Fibroblast of lung (primary cell): Measurements from ENCODE around the gene SLC25A41. TPM values are rescaled to one million over a fixed set of nuclear protein-coding genes. Genes with fewer than 3 reads are reported as not detected.

Experiments
- DNase-seq, 2 donors: peaks; one replicate each; pipeline versions ENCODE4 v3.0.0 to v3.0.0-alpha.2; 2010; ENCODE audit warnings: low read depth in 2 of 2
- H2AFZ ChIP-seq: 2 replicates; pipeline ENCODE4 v1.5.1; 2012; ENCODE audit warnings: low read length, control low read depth, inconsistent platforms
- H3K27ac ChIP-seq: 2 replicates; pipeline ENCODE4 v1.5.1; 2011; ENCODE audit warnings: low read length, control low read depth; ENCODE audit not compliant: insufficient read depth
- H3K27me3 ChIP-seq: 2 replicates; pipeline ENCODE4 v1.5.1; 2011; ENCODE audit warnings: mild to moderate bottlenecking, low read length; ENCODE audit not compliant: control insufficient read depth, insufficient read depth
- H3K36me3 ChIP-seq: 2 replicates; pipeline ENCODE4 v1.5.1; 2011; ENCODE audit warnings: low read length; ENCODE audit not compliant: control insufficient read depth, insufficient read depth
- H3K4me1 ChIP-seq: 2 replicates; pipeline ENCODE4 v1.5.1; 2011; ENCODE audit warnings: low read length; ENCODE audit not compliant: control insufficient read depth, insufficient read depth; ENCODE audit errors: extremely low read depth
- H3K4me2 ChIP-seq: 2 replicates; pipeline ENCODE4 v1.5.1; 2011; ENCODE audit warnings: low read length, control low read depth; ENCODE audit not compliant: insufficient read depth; ENCODE audit errors: extremely low read depth
- H3K4me3 ChIP-seq, 4 experiments: fragments of 200-600 bp in 1 of 4; sonication (generic) in 1 of 4; replicated peaks in 1 of 4; 2 replicates each; pipeline ENCODE4 v1.5.1; 2011 to 2016; ENCODE audit warnings: low read length in 4 of 4, low read depth in 3 of 4, mild to moderate bottlenecking in 3 of 4, control low read depth in 2 of 4, inconsistent platforms in 1 of 4, mixed read lengths in 1 of 4; ENCODE audit not compliant: insufficient read depth in 1 of 4; ENCODE audit errors: control extremely low read depth in 1 of 4
- H3K79me2 ChIP-seq: 2 replicates; pipeline ENCODE4 v1.5.1; 2012; ENCODE audit warnings: mild to moderate bottlenecking, low read length, inconsistent platforms; ENCODE audit not compliant: control insufficient read depth, insufficient read depth
- H3K9ac ChIP-seq: 2 replicates; pipeline ENCODE4 v1.5.1; 2011; ENCODE audit warnings: mild to moderate bottlenecking, low read length, control low read depth; ENCODE audit not compliant: insufficient read depth
- H3K9me3 ChIP-seq: 2 replicates; pipeline ENCODE4 v1.5.1; 2012; ENCODE audit warnings: low read depth, low read length; ENCODE audit not compliant: control insufficient read depth, insufficient read depth
- H4K20me1 ChIP-seq: 2 replicates; pipeline ENCODE4 v1.5.1; 2011; ENCODE audit warnings: low read length; ENCODE audit not compliant: control insufficient read depth, insufficient read depth; ENCODE audit errors: extremely low read depth
- CTCF ChIP-seq, 2 donors: IDR thresholded peaks in 1 of 2; conservative IDR thresholded peaks in 1 of 2; 1 replicate in 1 of 2; 2 replicates in 1 of 2; pipeline ENCODE4 v1.5.1; 2011 to 2012; ENCODE audit warnings: low read length in 2 of 2, control low read depth in 1 of 2, inconsistent platforms in 1 of 2, low read depth in 1 of 2, mild to moderate bottlenecking in 1 of 2
- EZH2 ChIP-seq: IDR thresholded peaks from 2 replicates; pipeline ENCODE4 v1.5.1; 2012; ENCODE audit warnings: low read length, control low read depth, mild to moderate bottlenecking; ENCODE audit errors: missing control alignments
- polyA plus RNA-seq, 2 donors: library from polyadenylated mRNA; depleted of rRNA in 1 of 2; stranded (reverse) in 1 of 2; unstranded in 1 of 2; fragments of >200 nt; gene quantifications; 2 replicates each; pipeline ENCODE4 v1.2.1, GENCODE V29; 2011 to 2012; ENCODE audit warnings: missing spikeins in 1 of 2
- total RNA-seq: library from RNA; depleted of rRNA; stranded (reverse); fragments of >200 nt; gene quantifications from 2 replicates; pipeline ENCODE4 v1.2.1, GENCODE V29; 2014

SLC25A41 gene
- total and polyA plus RNA-seq, 2 donors (not counting 1 experiment from before 2014, with no cell fraction given): under 0.01 TPM; not detected in 1

GRCh38 chr19:6466526-6467248 lies 33.1 kb upstream of the SLC25A41 start:
- Histone ChIP-seq H3K9me3 (no peaks in the 10 kb centered on the region), H2AFZ (no peak overlapping the region), H3K9ac (no peak overlapping the region), H3K4me3 (no peak overlapping the region), H3K36me3 (no peaks in the 10 kb centered on the region), H4K20me1 (no peaks in the 10 kb centered on the region), H3K4me2 (no peak overlapping the region), H3K79me2 (no peaks in the 10 kb centered on the region), H3K27ac (no peak overlapping the region), H3K4me1 (no peaks in the 10 kb centered on the region), H3K27me3 (peaks cover 7% of the 10 kb centered on the region)
- TF ChIP-seq EZH2 (no peak), CTCF (conservative IDR thresholded peaks at IDR 0.05 in 1 of 2, IDR thresholded peaks at IDR 0.05 in 1 of 2; ENCODE audit: low read depth in 1 of 2, low read length in 2 of 2) (no peak)
- no peak for DNase-seq

- no peaks in the 10 kb centered on the region for H3K79me2 ChIP-seq
- no peak overlapping the region for H3K27ac ChIP-seq
- no peaks in the 10 kb centered on the region for H4K20me1 ChIP-seq
- DNase-seq: no peak
- H3K4me3 ChIP-seq: no peak overlapping the region
- TF ChIP-seq EZH2: no peak
- no peak for TF ChIP-seq CTCF (conservative IDR thresholded peaks at IDR 0.05 in 1 of 2, IDR thresholded peaks at IDR 0.05 in 1 of 2; ENCODE audit: low read depth in 1 of 2, low read length in 2 of 2)
- H3K4me1 ChIP-seq: no peaks in the 10 kb centered on the region
- no peak overlapping the region for H2AFZ ChIP-seq
- no peak overlapping the region for H3K4me2 ChIP-seq
- H3K9ac ChIP-seq: no peak overlapping the region
- H3K36me3 ChIP-seq: no peaks in the 10 kb centered on the region
- no peaks in the 10 kb centered on the region for H3K9me3 ChIP-seq
- H3K27me3 ChIP-seq: peaks cover 7% of the 10 kb centered on the region
Observed at GRCh38 chr19:6465663-6466062, 32.1 kb upstream of the SLC25A41 start.

GRCh38 chr19:6465006-6465405 lies 31.4 kb upstream of the SLC25A41 start:
- Histone ChIP-seq H3K79me2 (no peaks in the 10 kb centered on the region), H3K4me3 (no peak overlapping the region), H3K27me3 (peaks cover 7% of the 10 kb centered on the region), H3K9me3 (no peaks in the 10 kb centered on the region), H3K4me1 (no peaks in the 10 kb centered on the region), H4K20me1 (no peaks in the 10 kb centered on the region), H3K9ac (no peak overlapping the region), H2AFZ (no peak overlapping the region), H3K4me2 (no peak overlapping the region), H3K27ac (no peak overlapping the region), H3K36me3 (no peaks in the 10 kb centered on the region)
- TF ChIP-seq CTCF (conservative IDR thresholded peaks at IDR 0.05 in 1 of 2, IDR thresholded peaks at IDR 0.05 in 1 of 2; ENCODE audit: low read depth in 1 of 2, low read length in 2 of 2) (no peak), EZH2 (no peak)
- no peak for DNase-seq
